RWPE1 (cell line): ENCODE data around the gene MEIS2.

Experiments
- CTCF ChIA-PET: fragments of 350-600 bp; sonication (Branson Sonifier 250); formaldehyde crosslinking; extraction: SDS; loops from one replicate; lab custom pipeline; 2021; lab: Yijun Ruan, JAX
- POLR2A ChIA-PET: fragments of 400-600 bp; formaldehyde crosslinking; extraction: SDS; loops from one replicate; lab custom pipeline; 2020; ENCODE audit warnings: antibody characterized with exemption; ENCODE audit not compliant: low non-redundant PET; lab: Yijun Ruan, JAX
- DNase-seq: peaks from one replicate; pipeline ENCODE4 v3.0.0; 2012; ENCODE audit warnings: low spot score
- H3K27ac ChIP-seq: fragments of 450-650 bp; 2 replicates; pipeline ENCODE4 v1.5.1; 2017
- CTCF ChIP-seq: fragments of 450-650 bp; conservative IDR thresholded peaks from 2 replicates; pipeline ENCODE4 v1.5.1; 2017; ENCODE audit warnings: low read depth, mild to moderate bottlenecking

Gene MEIS2

GRCh38 chr15:37031198-37031597, 69.2 kb downstream of the MEIS2 start:
- ChIA-PET POLR2A (no interaction called here), CTCF (no interaction called here)
- TF ChIP-seq CTCF, result no peak
- no peak for DNase-seq
- H3K27ac ChIP-seq, result no peak overlapping the region

DNA sequence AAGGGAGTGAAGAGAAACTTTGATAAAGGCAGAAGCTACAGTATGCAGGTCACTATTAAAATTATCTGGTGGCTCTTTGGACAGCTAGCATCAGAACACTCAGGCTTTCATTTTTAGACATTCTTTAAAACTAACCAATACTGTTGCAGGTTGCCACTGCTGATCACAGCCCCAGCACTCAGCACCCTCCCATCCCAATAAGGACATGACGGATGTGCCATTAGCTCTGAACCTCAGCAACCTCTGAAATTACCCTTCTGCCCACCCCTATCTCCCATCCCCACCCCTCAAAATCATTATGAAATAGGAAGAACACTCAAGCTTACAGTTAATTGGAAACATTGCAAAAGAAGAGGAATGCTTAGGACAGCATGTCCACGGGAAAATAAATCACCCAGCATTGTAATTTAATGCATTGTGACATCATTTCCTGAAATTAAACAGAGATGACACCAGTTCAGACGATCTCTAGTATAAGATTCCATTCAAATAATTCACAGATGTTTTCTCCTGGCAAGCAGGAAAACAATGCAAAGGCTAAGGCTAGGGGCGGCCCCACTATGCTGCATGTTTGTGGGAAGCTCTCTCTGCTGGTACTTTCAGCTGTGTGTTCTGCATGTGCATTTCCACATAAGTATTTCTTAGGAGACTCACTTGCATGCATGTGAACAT, 71.6 kb downstream of the MEIS2 start:
- TF ChIP-seq CTCF, result no peak
- CTCF ChIA-PET, result no interaction called here
- H3K27ac ChIP-seq, result no peak overlapping the region
- POLR2A ChIA-PET, result no interaction called here
- no peak for DNase-seq

- no peak overlapping the region for H3K27ac ChIP-seq
- POLR2A ChIA-PET, result no interaction called here
- no peak for TF ChIP-seq CTCF
- no peak for DNase-seq
- CTCF ChIA-PET, result no interaction called here
Measured at GRCh38 chr15:37020852-37021251, 79.5 kb downstream of the MEIS2 start.

- TF ChIP-seq CTCF, result no peak
- POLR2A ChIA-PET, result no interaction called here
- no peak for DNase-seq
- CTCF ChIA-PET, result interaction anchor here (0.5 kb wide), 1 partner anchor 46 kb away, joined by 5 read pairs; no protein-coding TSS in a partner anchor
- H3K27ac ChIP-seq, result no peak overlapping the region
Measured at GRCh38 chr15:37019479-37020433, 80.6 kb downstream of the MEIS2 start.

DNA sequence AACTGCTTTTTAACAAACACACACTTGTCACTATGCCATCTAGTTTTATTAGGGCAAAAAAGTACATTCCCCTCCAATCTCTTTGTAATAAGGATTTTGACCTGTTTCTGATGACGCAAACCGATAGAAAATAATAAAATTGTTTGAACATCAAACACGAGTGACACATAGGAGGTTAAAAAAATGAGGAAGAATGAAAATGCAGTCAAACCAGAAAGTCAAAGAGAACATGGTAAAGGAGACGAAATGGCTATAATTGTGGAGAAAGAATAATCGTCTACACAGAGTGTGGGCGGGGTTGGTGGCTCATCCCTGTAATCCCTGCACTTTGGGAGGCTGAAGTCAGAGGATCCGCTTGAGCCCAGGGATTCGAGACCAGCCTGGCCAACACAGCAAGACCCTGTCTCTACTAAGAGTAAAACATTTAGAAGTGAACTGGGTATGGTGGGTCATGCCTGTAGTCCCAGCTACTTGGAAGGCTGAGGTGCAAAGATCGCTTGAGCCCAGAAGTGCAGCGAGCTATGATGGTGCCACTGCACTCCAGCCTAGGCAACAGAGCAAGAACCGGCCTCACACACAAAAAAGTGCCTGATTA, 83.2 kb downstream of the MEIS2 start:
- no peak for TF ChIP-seq CTCF
- DNase-seq, result no peak
- POLR2A ChIA-PET, result no interaction called here
- CTCF ChIA-PET, result interaction anchor here (0.8 kb wide), 1 partner anchor 10 kb away, joined by 3 read pairs; no protein-coding TSS in a partner anchor
- H3K27ac ChIP-seq, result no peak overlapping the region

DNA sequence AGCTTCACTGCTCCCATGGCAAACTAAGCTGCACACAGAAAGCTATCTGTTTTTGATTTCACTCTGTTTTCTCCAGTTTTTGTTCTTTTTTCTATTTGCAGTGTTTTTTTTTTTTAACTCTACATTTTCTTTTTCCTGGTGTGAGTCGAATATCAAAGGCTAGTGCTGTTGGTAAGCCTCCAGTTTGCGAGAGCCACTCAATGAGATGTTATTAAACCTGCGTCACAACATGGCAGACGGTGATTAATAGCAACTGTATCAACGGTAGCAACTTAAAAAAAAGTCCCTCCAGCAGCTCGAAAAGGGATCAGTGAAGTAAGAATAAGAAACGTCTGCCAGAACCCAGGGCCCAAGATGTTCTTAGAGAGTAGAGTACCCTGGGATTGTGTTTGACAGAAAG, 84.1 kb downstream of the MEIS2 start:
- POLR2A ChIA-PET, result interaction anchor here (0.7 kb wide), 1 partner anchor 33 kb away, joined by 5 read pairs; no protein-coding TSS in a partner anchor
- no peak for TF ChIP-seq CTCF
- H3K27ac ChIP-seq, result no peak overlapping the region
- CTCF ChIA-PET, result interaction anchor here (0.8 kb wide), 1 partner anchor 9 kb away, joined by 3 read pairs; no protein-coding TSS in a partner anchor
- no peak for DNase-seq
